GM10248 (cell line): ENCODE data around the gene COBL.

Source experiments
- CTCF ChIA-PET: fragments of 300-600 bp; sonication (Branson Sonifier 250); formaldehyde crosslinking; extraction: SDS; loops from one replicate; lab custom pipeline; 2021; ENCODE audit warnings: antibody characterized with exemption; lab: Yijun Ruan, JAX
- POLR2A ChIA-PET: fragments of 350-650 bp; sonication (Branson Sonifier 250); formaldehyde crosslinking; extraction: SDS; loops from one replicate; lab custom pipeline; 2020; ENCODE audit warnings: antibody characterized with exemption; lab: Yijun Ruan, JAX
- DNase-seq: peaks from one replicate; pipeline ENCODE4 v3.0.0; 2012; ENCODE audit errors: extremely low spot score
- CTCF ChIP-seq: IDR thresholded peaks from 2 replicates; pipeline ENCODE4 v1.5.1; 2012; ENCODE audit warnings: mild to moderate bottlenecking, low read depth; ENCODE audit errors: extremely low read depth, missing control alignments, control extremely low read depth

Gene COBL

GRCh38 chr7:51126324-51126723, 190.3 kb downstream of the COBL start:
- TF ChIP-seq CTCF = no peak
- ChIA-PET POLR2A (no interaction called here), CTCF (no interaction called here)
- no peak for DNase-seq

- ChIA-PET CTCF (no interaction called here), POLR2A (no interaction called here)
- TF ChIP-seq CTCF = no peak
- no peak for DNase-seq
These were observed 192.3 kb downstream of the COBL start for GRCh38 chr7:51124321-51124720.

- no peak for TF ChIP-seq CTCF
- POLR2A ChIA-PET = no interaction called here
- CTCF ChIA-PET = no interaction called here
- no peak for DNase-seq
These were observed 193.1 kb downstream of the COBL start for GRCh38 chr7:51123322-51124019.

- ChIA-PET POLR2A (no interaction called here), CTCF (no interaction called here)
- TF ChIP-seq CTCF = no peak
- DNase-seq = no peak
These were observed 194.6 kb downstream of the COBL start for GRCh38 chr7:51121931-51122425.

- ChIA-PET POLR2A (no interaction called here), CTCF (interaction anchor here (1.0 kb wide), 1 partner anchor 13 kb away, joined by 3 read pairs; no protein-coding TSS in a partner anchor)
- no peak for DNase-seq
- TF ChIP-seq CTCF = no peak
These were observed 195.4 kb downstream of the COBL start for GRCh38 chr7:51121036-51121790.

- DNase-seq = no peak
- CTCF ChIA-PET = no interaction called here
- POLR2A ChIA-PET = no interaction called here
- no peak for TF ChIP-seq CTCF
These were observed 198.0 kb downstream of the COBL start for GRCh38 chr7:51118628-51119027.
